IMR-90 (cell line): Measurements from ENCODE around the gene S100A5. TPM values are rescaled to one million over a fixed set of nuclear protein-coding genes. Genes with fewer than 3 reads are reported as not detected.

ENCODE experiments used
- CEBPB ChIP-seq: IDR thresholded peaks from 2 replicates; pipeline ENCODE4 v1.6.1; 2012; ENCODE audit warnings: low read depth, low read length, improper control_type of control experiment
- MAFK ChIP-seq: IDR thresholded peaks from 2 replicates; pipeline ENCODE4 v1.6.1; 2012; ENCODE audit warnings: low read depth, low read length, improper control_type of control experiment
- USF2 ChIP-seq: fragments of 150-350 bp; IDR thresholded peaks from 2 replicates; pipeline ENCODE4 v1.6.1; 2017; ENCODE audit warnings: mild to moderate bottlenecking, antibody characterized with exemption, low read length, low read depth
- polyA plus RNA-seq, 3 experiments: library from polyadenylated mRNA; depleted of rRNA; stranded (reverse); fragments of >200 nt; gene quantifications; 2 replicates each; pipeline ENCODE4 v1.2.3, GENCODE V29; 2012; ENCODE audit warnings: low replicate concordance in 1 of 3
- total RNA-seq: library from RNA; depleted of rRNA; stranded (reverse); fragments of >200 nt; gene quantifications from 2 replicates; pipeline ENCODE4 v1.2.3, GENCODE V29; 2012

The S100A5 gene
- total and polyA plus RNA-seq, 2 of the 4 experiments (the other 2 are of a cell fraction), result 0.27 TPM; not detected in 1

DNA sequence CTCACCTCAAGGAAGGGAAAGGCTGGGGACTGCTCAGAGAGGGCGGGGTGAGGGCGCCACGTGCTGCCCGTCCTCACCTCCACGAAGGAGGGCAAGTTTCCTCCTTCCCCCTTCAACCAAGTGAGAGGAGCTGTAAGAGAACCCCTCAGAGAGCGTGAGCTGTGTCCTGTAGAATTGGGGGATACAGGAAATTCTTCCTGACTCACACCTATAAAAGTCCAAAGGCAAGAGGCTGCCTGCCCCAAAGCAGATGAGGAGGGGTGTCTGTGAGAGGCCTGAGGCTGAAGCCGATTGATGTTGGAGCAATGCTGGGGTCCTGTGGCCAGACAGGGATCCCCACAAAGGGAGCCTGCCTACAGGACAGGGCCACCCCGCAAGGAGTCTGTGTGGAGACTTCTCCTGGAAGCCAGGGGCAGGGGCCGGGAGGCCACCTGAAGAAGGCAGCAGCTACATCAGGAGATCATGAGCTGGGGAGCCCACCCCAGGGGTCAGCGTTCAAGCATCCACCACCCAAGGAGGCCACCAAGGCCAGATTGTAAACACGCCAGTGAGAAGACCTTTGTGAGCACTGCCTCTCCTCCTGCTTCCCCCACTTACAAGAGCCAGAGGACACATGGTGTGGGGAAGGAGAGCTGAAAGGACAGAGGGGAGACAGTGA, 32.7 kb downstream of the S100A5 start (continued):
- no peak for TF ChIP-seq USF2
- TF ChIP-seq MAFK, result no peak
- TF ChIP-seq CEBPB, result no peak
